Psoas muscle (tissue), 8 donors: ENCODE measurements around the gene CACNB2. TPM values are rescaled to one million over a fixed set of nuclear protein-coding genes. Genes with fewer than 3 reads are reported as not detected.

Source experiments
- ATAC-seq, 4 donors: fragments of 200-7000 bp; cut with Tn5 transposase; one replicate each; pipeline ENCODE4 v1.9.1; 2020; ENCODE audit warnings: moderate library complexity in 3 of 4, mild to moderate bottlenecking in 2 of 4
- DNase-seq, 2 donors: peaks; one replicate each; pipeline ENCODE4 v3.0.0-alpha.2; 2020
- H3K27ac ChIP-seq: fragments of 200-600 bp; one replicate; pipeline ENCODE4 v1.8.0; 2022
- H3K27me3 ChIP-seq, 3 donors: fragments of 200-600 bp in 1 of 3; one replicate each; pipeline versions ENCODE4 v1.6.1 to v1.8.0; 2013 to 2022; ENCODE audit warnings: low read length in 2 of 3, mild to moderate bottlenecking in 2 of 3, moderate library complexity in 1 of 3; ENCODE audit not compliant: insufficient read depth in 3 of 3
- H3K36me3 ChIP-seq, 2 donors: fragments of 200-600 bp in 1 of 2; one replicate each; pipeline versions ENCODE4 v1.6.1 to v1.8.0; 2013 to 2022; ENCODE audit warnings: low read depth in 1 of 2, mild to moderate bottlenecking in 1 of 2, moderate library complexity in 1 of 2; ENCODE audit not compliant: insufficient read depth in 1 of 2
- H3K4me1 ChIP-seq: fragments of 200-600 bp; one replicate; pipeline ENCODE4 v1.8.0; 2022
- H3K4me3 ChIP-seq: fragments of 200-600 bp; one replicate; pipeline ENCODE4 v1.8.0; 2022; ENCODE audit warnings: mild to moderate bottlenecking
- H3K9me3 ChIP-seq: fragments of 200-600 bp; one replicate; pipeline ENCODE4 v1.8.0; 2022
- WGBS, 3 donors: extraction: QIAGEN DNeasy Blood & Tissue Kit; methylation state at CpG; one replicate each; pipeline versions ENCODE4 v1.1.6 to v1.1.7; 2013; 5-methylcytosine and 5-hydroxymethylcytosine counted together
- intact Hi-C, 2 donors: fragments of 100-400 bp; cut with DNase I; formaldehyde crosslinking; loops; one replicate each; pipeline versions ENCODE4 v1.11.0 to v1.14.2; 2022
- polyA plus RNA-seq, 3 donors: library from polyadenylated mRNA; stranded (reverse); fragments of 200-250 nt; gene quantifications; one replicate each; pipeline ENCODE4 v1.2.3, GENCODE V29; 2013
- total RNA-seq, 4 donors: library from RNA; stranded (reverse); fragmentation: NEBNext Ultra II Directional in 2 of 4; extraction: Animal tissue kit (Norgen Biotek cat#: 25700) in 2 of 4; gene quantifications; one replicate each; pipeline versions ENCODE4 v1.2.1 to v1.2.4, GENCODE V29; 2021 to 2023
- TF ChIP-seq, protein P1 (sequence below): fragments of 200-600 bp; IDR thresholded peaks from one replicate; pipeline ENCODE4 v1.8.0; 2022; ENCODE audit warnings: antibody characterized with exemption
- donor health status: healthy with polysubstance abuse.
- donor health status: DM: no; HTN: no; CAD: no; lungs with moderate emphysema.
- donor health status: Bipolar disorder and iron deficiency.
- donor health status: healthy.
- donor health status: DM: yes; HTN: yes; CAD: no.
- donor health status: DM: no; HTN: no; CAD: no.
- donor health status: DM: no; HTN: no; CAD: no.
- donor health status: DM: yes; HTN: yes; CAD: no.

CACNB2 gene
- total and polyA plus RNA-seq, 7 donors = 0.20 to 0.71 (median 0.43) TPM

DNA sequence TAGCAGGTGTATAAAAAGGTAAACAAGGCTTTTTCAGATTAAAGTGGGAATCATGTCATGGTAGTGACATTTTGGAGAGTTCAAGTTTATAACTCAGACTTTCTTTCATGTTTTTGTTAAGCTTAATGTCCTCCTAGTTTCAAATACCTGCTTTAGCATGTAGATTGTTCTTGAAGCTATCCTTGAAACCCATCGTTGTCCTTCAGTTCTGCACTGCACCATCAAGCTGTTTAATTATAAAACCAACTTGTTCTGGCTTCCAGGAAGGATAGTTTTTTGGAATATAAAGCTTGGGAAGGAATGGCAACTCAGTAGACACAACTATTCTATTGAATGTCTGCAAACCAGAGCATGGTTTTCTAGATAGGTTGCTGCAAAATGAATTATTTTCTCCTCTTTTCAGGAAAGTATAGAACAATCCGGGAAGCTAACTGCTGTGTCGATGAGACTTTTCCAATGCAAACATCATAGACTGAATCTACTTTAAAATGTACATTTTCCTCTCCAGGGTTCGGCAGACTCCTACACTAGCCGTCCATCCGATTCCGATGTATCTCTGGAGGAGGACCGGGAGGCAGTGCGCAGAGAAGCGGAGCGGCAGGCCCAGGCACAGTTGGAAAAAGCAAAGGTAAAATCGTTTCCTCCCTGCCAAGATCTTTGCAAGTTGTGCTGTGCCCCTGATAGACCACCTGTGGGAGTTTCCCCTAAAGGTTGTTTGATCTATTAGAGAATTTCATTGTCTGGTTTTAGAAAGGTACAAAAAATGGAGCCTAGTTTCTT is 261.4 kb downstream of the CACNB2 start:
- no peak for ATAC-seq
- no peaks in the 10 kb centered on the region for H3K4me1 ChIP-seq
- WGBS, 3 donors = 88 to 92% (median 89%) methylated on average over 12 of the region's 12 CpGs
- DNase-seq = no peak
- TF ChIP-seq, protein P1, sequence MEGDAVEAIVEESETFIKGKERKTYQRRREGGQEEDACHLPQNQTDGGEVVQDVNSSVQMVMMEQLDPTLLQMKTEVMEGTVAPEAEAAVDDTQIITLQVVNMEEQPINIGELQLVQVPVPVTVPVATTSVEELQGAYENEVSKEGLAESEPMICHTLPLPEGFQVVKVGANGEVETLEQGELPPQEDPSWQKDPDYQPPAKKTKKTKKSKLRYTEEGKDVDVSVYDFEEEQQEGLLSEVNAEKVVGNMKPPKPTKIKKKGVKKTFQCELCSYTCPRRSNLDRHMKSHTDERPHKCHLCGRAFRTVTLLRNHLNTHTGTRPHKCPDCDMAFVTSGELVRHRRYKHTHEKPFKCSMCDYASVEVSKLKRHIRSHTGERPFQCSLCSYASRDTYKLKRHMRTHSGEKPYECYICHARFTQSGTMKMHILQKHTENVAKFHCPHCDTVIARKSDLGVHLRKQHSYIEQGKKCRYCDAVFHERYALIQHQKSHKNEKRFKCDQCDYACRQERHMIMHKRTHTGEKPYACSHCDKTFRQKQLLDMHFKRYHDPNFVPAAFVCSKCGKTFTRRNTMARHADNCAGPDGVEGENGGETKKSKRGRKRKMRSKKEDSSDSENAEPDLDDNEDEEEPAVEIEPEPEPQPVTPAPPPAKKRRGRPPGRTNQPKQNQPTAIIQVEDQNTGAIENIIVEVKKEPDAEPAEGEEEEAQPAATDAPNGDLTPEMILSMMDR = no peak
- H3K36me3 ChIP-seq = no peaks in the 10 kb centered on the region
- H3K27ac ChIP-seq = no peak overlapping the region
- H3K9me3 ChIP-seq = no peaks in the 10 kb centered on the region
- intact Hi-C loops = no loop called here
- no peak overlapping the region for H3K4me3 ChIP-seq
- H3K27me3 ChIP-seq = no peaks in the 10 kb centered on the region

DNA sequence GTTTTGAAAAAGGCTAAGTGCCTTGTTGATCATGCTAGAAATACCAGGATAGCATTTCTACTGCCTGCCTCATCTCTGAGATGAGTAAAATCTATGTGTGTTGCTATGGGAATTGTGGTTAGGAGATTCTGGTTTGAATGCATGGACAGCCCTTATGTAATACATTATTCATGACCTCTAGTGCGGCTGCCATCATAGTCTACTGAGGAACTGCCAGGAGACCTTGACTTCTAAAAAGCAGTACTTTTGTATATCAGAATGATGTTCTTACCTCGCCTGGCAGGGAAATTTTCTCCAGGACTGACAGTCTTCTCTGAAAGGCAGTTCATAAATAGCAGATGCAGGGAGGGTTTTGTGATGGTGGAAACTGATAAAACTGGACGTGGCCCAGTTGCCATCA is 262.6 kb downstream of the CACNB2 start:
- Histone ChIP-seq H3K27ac (no peak overlapping the region), H3K4me3 (no peak overlapping the region), H3K27me3 (no peaks in the 10 kb centered on the region), H3K9me3 (no peaks in the 10 kb centered on the region), H3K4me1 (no peaks in the 10 kb centered on the region), H3K36me3 (no peaks in the 10 kb centered on the region)
- no peak for ATAC-seq
- TF ChIP-seq, protein P1 = no peak
- 78 to 80% (median 80%) methylated on average over 3 of the region's 3 CpGs for WGBS, 3 donors
- intact Hi-C loops = no loop called here
- DNase-seq = no peak

DNA sequence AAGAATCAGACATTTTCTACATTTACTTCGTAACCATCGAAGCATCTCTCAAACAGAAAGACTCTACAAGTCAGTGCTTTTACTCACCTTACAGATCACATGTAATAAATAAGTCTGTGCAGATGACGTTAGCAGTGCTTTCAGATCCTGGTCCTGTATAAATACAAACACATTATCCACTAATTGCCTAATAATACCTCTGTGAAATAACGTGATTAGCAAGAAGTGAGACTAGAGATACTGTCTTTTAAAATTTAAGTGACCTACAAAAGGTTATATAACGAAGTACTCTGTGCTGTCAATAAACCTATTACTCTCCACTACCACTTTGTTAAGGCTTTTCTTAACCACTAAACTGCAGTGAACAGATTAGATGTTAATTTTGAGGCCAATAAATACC is 264.3 kb downstream of the CACNB2 start:
- Histone ChIP-seq H3K27ac (no peak overlapping the region), H3K4me1 (no peaks in the 10 kb centered on the region), H3K9me3 (no peaks in the 10 kb centered on the region), H3K27me3 (no peaks in the 10 kb centered on the region), H3K36me3 (no peaks in the 10 kb centered on the region), H3K4me3 (no peak overlapping the region)
- ATAC-seq = no peak
- WGBS, 3 donors = 75 to 80% (median 76%) methylated on average over 5 of the region's 5 CpGs
- TF ChIP-seq, protein P1 = no peak
- no peak for DNase-seq
- intact Hi-C loops = no loop called here

DNA sequence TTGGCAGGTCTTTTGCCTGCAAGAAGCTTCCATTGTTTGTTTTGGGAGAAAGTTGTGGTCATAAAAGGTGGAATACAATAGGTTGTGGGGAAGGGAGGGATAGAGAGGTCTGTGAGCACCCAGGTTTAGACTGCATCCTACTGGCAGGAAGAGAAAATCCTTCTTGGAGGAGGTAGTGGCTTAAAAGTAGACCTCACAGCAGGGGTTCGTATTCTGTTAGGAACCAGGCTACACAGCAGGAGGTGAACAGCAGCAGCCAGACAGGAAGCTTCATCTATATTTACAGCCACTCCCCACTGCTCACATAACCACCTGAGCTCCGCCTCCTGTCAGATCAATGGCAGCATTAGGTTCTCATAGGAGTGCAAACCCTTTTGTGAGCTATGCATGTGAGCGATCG is 265.9 kb downstream of the CACNB2 start:
- Histone ChIP-seq H3K36me3 (no peaks in the 10 kb centered on the region), H3K4me1 (no peaks in the 10 kb centered on the region), H3K27me3 (no peaks in the 10 kb centered on the region), H3K9me3 (no peaks in the 10 kb centered on the region), H3K4me3 (no peak overlapping the region), H3K27ac (no peak overlapping the region)
- TF ChIP-seq, protein P1 = no peak
- intact Hi-C loops = no loop called here
- DNase-seq = no peak
- no peak for ATAC-seq
- 86 to 93% (median 93%) methylated on average over 4 of the region's 4 CpGs for WGBS, 3 donors
